ENCODE measurements around the gene FAM171A1.

The FAM171A1 gene

DNA sequence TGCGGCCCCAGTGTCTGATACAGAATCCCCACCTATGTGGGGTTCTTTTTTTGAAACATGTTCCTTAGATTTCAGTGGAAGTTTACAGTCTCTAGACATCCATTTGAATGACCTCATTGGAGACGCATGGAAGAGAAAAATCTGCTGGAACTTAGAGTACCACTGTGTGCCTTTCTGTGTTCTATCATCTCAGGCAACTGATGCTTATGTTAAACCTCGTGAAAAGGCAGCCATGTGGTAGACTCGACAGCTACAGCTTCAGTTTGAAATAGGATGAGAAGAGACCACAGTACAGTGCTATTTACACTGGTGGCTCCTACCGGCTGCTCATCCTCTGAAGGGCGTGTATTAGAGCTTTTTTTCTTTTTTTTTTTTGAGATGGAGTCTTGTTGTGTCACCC lies 74.4 kb downstream of the FAM171A1 start:
- Histone ChIP-seq H3K9me3 (no peaks in the 10 kb centered on the region), H3K36me3 (no peaks in the 10 kb centered on the region), H3K4me1 (ENCODE audit: control insufficient read depth in 1 of 2, insufficient read depth in 1 of 2, low read depth in 1 of 2, low read length in 1 of 2) (no peaks in the 10 kb centered on the region), H3K4me3 (ENCODE audit: low read depth in 1 of 2, low read length in 1 of 2) (no peak overlapping the region), H3K27me3 (peaks cover 14% of the 10 kb centered on the region), H3K27ac (no peak overlapping the region)
- TF ChIP-seq, protein P1, sequence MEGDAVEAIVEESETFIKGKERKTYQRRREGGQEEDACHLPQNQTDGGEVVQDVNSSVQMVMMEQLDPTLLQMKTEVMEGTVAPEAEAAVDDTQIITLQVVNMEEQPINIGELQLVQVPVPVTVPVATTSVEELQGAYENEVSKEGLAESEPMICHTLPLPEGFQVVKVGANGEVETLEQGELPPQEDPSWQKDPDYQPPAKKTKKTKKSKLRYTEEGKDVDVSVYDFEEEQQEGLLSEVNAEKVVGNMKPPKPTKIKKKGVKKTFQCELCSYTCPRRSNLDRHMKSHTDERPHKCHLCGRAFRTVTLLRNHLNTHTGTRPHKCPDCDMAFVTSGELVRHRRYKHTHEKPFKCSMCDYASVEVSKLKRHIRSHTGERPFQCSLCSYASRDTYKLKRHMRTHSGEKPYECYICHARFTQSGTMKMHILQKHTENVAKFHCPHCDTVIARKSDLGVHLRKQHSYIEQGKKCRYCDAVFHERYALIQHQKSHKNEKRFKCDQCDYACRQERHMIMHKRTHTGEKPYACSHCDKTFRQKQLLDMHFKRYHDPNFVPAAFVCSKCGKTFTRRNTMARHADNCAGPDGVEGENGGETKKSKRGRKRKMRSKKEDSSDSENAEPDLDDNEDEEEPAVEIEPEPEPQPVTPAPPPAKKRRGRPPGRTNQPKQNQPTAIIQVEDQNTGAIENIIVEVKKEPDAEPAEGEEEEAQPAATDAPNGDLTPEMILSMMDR (IDR thresholded peaks at IDR 0.05), result no peak

DNA sequence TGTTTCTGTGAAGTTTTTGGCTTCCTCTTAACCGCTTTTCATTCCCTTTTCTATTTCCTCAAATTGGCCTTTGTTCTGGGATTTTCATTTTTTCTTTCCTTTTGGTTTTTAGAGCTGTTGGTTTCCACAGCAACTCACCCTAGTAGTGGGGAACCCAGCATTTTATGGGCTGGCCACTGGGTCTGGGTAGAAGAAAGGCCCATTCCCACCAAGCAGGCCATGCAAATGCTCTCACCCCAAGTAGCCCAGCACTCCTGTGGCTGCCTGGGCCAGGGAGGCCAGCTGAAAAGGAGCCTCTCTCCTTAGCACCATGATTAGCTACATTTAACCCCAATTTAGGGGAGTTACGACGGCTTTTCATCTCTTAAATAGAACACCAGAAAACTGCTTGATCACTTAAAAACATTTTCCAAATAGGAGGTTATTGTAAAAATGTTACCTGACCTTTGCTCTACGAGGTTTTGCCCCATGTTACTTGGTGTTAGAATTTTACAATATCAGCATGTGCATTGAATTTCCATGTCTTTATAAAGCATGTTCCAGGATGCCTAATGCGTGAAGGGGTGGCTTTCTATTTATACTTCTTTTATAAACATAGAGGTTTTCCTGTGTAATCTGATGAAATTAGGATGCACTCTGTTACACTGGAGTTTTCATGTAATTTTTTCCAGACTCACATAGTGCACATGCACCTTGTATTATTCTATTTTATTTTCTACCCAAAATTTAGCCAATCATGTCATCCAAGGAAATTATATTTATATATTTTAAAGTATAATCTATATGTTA lies 75.4 kb downstream of the FAM171A1 start:
- TF ChIP-seq, protein P1 (IDR thresholded peaks at IDR 0.05), result no peak
- H3K4me3 ChIP-seq (ENCODE audit: low read depth in 1 of 2, low read length in 1 of 2), result no peak overlapping the region
- H3K27me3 ChIP-seq, result peaks cover 14% of the 10 kb centered on the region
- H3K9me3 ChIP-seq, result no peaks in the 10 kb centered on the region
- no peak overlapping the region for H3K27ac ChIP-seq
- no peaks in the 10 kb centered on the region for H3K36me3 ChIP-seq
- H3K4me1 ChIP-seq (ENCODE audit: control insufficient read depth in 1 of 2, insufficient read depth in 1 of 2, low read depth in 1 of 2, low read length in 1 of 2), result no peaks in the 10 kb centered on the region

DNA sequence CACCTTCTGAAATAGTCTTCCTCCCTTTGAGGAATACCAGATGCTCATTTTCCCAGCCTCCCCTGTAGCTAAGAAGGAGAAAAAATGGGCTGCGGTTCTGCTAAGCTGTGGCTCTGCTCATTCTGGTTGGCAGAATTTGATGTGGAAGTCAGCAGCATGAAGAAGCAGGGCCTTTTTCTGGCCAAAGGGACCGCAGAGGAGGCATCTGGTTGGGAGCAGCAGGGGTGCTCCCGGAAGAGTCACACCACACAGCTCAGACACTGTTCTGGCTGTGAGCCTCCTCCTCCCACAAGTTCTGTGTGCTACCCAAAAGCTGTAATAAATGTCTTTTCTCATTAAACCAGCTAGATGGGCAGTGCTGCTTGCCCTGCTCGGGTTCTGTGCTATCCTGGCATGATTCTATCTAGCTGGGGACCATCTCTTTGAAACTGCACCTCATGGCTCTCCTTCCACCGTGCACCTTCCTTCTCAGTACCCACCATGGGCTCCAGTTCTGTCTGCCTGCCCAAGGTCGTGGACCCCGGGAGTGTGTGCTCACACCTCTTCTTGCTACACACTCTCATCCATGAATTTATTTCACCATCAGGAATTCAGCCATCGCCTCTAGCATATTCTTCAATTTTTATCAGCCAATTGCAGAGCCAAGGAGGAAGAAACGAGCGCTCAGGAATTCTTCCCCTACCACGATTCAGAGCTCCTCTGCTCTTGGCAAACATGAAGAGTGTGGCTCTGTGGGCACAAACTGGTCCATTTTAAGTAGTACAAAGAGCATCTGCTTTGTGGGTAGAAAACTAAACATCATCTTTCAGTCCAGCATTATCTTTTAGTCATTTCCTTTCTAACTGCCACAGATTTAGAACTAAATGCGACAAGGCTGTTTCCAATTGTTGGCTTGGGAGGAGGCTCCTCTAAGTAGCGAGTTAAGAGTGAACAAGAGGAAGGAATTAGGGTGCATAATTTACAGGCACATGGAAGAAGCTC lies 76.9 kb downstream of the FAM171A1 start:
- no peaks in the 10 kb centered on the region for H3K9me3 ChIP-seq
- H3K27me3 ChIP-seq, result peaks cover 14% of the 10 kb centered on the region
- H3K4me3 ChIP-seq (ENCODE audit: low read depth in 1 of 2, low read length in 1 of 2), result no peak overlapping the region
- H3K27ac ChIP-seq, result no peak overlapping the region
- peaks cover 0 to 3% of the 10 kb centered on the region in 2 experiments for H3K4me1 ChIP-seq (ENCODE audit: control insufficient read depth in 1 of 2, insufficient read depth in 1 of 2, low read depth in 1 of 2, low read length in 1 of 2)
- H3K36me3 ChIP-seq, result no peaks in the 10 kb centered on the region
- TF ChIP-seq, protein P1 (IDR thresholded peaks at IDR 0.05), result no peak

DNA sequence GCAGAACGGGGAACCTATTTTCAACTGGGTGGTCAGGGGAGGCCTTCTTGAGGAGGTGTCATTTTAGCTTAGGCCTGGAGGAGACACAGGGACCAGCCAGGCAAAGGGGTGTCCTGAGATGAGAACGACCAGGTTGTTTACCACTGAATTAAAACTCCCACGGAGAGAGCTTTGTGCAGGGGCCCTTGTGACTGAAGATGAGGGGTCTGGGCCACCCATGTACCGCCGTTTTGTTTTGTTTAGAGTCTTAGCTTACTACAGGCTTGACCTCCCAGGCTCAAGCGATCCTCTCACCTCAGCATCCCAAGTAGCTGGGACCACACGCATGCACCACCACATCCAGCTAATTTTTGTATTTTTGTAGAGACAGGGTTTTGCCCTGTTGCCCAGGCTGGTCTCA lies 80.4 kb downstream of the FAM171A1 start:
- no peak overlapping the region for H3K27ac ChIP-seq
- TF ChIP-seq, protein P1 (IDR thresholded peaks at IDR 0.05), result no peak
- H3K4me3 ChIP-seq (ENCODE audit: low read depth in 1 of 2, low read length in 1 of 2), result no peak overlapping the region
- H3K27me3 ChIP-seq, result peaks cover 14% of the 10 kb centered on the region
- H3K9me3 ChIP-seq, result no peaks in the 10 kb centered on the region
- H3K36me3 ChIP-seq, result no peaks in the 10 kb centered on the region
- peaks cover 0 to 3% of the 10 kb centered on the region in 2 experiments for H3K4me1 ChIP-seq (ENCODE audit: control insufficient read depth in 1 of 2, insufficient read depth in 1 of 2, low read depth in 1 of 2, low read length in 1 of 2)

DNA sequence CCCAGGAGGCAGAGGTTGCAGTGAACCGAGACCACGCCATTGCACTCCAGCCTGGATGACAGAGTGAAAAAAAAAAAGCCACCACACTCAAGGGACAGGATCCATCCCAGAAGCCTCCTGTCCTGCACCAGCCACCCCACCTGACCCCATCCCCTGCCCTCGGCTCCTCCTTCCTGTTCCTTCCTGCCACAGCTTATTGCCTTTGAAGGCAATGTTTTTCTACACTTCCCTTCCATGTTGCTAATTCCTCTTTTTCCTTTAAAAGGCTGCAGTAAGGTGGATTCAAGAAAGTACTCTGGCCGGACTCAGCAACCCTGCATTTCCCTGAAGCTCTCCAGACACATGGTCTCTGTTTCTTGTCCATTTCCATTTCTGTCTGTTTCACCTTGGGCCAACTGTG lies 80.9 kb downstream of the FAM171A1 start:
- H3K4me1 ChIP-seq (ENCODE audit: control insufficient read depth in 1 of 2, insufficient read depth in 1 of 2, low read depth in 1 of 2, low read length in 1 of 2), result peaks cover 0 to 3% of the 10 kb centered on the region in 2 experiments
- H3K9me3 ChIP-seq, result no peaks in the 10 kb centered on the region
- H3K36me3 ChIP-seq, result no peaks in the 10 kb centered on the region
- H3K27me3 ChIP-seq, result peaks cover 14% of the 10 kb centered on the region
- TF ChIP-seq, protein P1 (IDR thresholded peaks at IDR 0.05), result no peak
- H3K27ac ChIP-seq, result no peak overlapping the region
- H3K4me3 ChIP-seq (ENCODE audit: low read depth in 1 of 2, low read length in 1 of 2), result no peak overlapping the region

Data from neutrophil (primary cell).